Umbilical cord (tissue), 2 donors: ENCODE measurements around the gene DLGAP4. TPM values are rescaled to one million over a fixed set of nuclear protein-coding genes. Genes with fewer than 3 reads are reported as not detected.
"Not testable (repeated sequence)": the region's sequence is repeated elsewhere in the genome, so short reads cannot be mapped to it uniquely, and the experiment has no call there.

Experiments
- DNase-seq: peaks from one replicate; pipeline ENCODE4 v3.0.0-alpha.2; 2015; ENCODE audit warnings: low spot score
- total RNA-seq: library from RNA; depleted of rRNA; stranded (reverse); fragments of >200 nt; gene quantifications from one replicate; pipeline ENCODE4 v1.2.3, GENCODE V29; 2014; ENCODE audit warnings: low replicate concordance; ENCODE audit not compliant: insufficient read depth

The DLGAP4 gene
- total RNA-seq, 1 donor from 2014 or later = 12.5 TPM

DNA sequence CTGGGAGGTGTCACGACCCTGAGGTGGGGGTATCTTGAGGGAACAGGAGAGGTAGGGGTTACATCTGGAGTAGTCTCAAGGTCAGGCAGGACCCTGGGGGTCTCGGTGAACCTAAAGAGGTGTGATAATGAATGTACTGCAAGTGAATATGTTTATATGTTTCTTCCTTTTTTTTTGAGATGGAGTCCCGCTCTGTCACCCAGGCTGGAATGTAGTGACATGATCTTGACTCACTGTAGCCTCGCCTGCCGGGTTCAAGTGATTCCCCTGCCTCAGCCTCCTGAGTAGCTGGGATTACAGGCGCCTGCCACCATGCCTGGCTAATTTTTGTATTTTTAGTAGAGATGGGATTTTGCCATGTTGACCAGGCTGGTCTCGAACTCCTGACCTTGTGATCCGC, 168.9 kb downstream of the DLGAP4 start:
- not testable (repeated sequence) for DNase-seq

DNA sequence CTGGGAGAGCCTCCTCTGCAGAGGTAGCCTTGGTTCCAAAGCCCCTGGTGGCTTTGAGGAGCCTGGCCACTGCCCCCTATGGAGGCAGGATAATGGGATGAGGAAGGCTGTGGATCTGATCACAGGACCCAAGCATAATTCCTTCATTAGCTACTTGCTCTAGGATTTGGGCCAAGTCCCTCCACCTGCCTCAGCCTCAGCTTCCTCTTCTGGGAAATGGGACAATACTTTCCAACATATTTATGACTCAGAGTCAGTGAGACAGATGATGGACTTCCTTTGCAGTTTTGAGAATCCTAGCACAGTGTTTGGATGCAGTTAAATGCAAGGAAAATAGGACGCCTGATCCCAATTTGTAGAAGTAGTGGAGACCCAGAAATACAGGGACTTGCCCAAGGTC, 171.3 kb downstream of the DLGAP4 start:
- no peak for DNase-seq

GRCh38 chr20:36478137-36478905, 172.2 kb downstream of the DLGAP4 start:
- no peak for DNase-seq

- no peak for DNase-seq
Measured at GRCh38 chr20:36479938-36480337, 173.8 kb downstream of the DLGAP4 start.

- DNase-seq = no peak
Measured at GRCh38 chr20:36480456-36481048, 174.4 kb downstream of the DLGAP4 start.

DNA sequence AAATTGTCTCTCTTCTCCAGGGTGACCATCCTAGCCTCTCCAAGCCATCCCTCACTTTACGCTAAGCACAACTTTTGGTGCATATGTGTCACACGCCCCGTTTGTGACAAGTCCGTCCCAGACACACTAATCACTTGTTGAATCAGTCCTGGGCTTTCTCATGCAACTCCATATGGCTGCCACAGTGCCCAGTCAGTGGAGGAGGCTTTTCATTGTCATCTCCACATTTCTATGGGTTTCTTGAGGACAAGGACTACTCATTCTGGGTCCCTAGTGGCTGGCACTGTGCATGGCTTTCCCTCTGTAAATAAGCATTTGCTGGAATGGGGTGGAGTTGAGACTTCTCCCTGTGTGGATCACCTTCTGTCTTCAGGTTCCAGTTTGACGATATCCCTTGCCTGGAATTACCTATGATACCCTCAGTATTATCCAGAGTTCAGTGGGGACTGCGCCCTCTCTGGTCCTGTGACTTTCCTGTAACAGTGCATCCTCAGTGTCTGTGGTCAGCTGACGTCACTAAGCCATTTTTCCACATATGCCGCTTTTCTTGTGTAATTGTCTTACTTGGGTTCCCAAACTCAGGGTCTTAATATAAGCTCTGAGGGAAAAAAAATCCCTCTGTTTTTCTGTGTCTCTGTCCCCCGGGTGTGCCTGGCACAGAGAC, 175.4 kb downstream of the DLGAP4 start:
- no peak for DNase-seq

GRCh38 chr20:36482044-36482473, 175.9 kb downstream of the DLGAP4 start:
- no peak for DNase-seq

DNA sequence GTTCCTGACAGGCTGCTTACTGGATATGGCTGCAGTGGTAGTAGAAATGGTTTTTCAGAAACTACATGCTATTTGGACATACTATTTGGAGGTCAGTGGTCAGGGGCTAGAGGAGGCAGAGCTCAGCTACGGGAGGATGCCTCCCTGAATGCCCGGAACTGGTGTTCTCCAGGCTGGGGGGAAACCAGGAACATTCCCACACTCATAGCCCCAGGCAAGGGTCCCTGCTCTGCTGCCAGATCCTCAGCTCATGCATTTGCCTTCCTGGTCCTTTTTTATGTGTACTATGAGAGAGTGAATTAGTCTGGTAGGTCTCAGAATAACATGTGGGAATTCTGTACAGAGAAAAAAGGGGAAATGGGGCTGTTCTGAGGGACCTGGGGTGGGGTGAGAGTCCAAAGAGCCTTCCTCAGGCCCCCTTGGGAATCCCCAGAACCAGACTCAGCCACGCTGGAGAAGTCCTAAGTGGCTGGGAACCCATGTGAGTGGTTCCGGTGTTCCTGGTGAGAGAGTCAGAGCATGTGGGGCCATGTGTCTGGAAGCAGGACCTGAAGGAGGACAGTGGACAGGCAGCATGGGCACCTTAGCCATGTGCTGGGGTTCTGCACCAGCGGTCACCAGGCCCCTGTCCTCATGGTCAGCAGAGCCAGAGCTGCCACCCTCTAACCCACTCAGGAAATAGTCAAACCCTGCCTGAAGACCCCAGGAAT, 177.2 kb downstream of the DLGAP4 start:
- DNase-seq = no peak

DNA sequence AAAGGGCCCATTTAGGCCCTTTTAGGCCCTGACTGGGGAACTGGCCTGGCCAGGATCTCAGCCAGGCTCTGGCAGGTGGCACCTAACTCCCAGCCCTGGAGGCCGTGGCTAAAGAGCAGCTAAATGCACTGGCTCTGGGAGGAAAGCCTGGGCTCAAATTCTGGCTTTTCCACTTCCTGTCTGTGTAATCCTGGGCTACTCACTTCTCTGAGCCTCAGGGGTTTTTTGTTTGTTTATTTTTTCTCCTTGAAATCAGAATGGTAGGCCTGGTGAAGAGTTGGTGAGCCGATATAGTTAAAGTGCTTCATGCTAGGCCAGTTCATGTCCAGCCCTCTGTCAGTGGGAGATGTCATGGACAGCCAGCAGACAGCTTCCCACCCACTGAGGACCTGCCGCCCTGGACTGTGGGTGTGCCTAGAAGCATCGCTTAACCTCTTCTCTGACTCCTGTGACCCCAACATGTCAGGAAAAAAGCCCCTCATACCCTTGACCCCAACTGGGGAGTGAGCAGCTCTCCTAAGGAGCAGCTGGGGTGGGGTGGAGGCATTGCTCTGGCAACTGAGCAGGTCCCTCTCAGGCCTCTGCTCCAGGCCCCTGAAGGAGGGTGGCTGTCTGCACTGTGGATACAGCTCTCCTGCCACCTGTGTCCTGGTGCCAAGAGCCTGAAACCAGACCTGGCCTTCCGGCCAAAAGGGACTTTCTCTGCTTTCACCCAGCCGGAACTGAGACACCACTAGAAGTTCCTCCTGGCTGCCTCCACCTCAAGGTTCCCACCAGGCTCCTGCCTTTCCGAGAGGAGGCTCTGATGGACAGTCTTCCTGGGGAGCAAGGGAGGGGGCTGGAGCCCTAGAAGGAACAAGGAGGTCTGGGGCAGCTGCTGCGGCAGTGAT, 178.0 kb downstream of the DLGAP4 start:
- DNase-seq = no peak

DNA sequence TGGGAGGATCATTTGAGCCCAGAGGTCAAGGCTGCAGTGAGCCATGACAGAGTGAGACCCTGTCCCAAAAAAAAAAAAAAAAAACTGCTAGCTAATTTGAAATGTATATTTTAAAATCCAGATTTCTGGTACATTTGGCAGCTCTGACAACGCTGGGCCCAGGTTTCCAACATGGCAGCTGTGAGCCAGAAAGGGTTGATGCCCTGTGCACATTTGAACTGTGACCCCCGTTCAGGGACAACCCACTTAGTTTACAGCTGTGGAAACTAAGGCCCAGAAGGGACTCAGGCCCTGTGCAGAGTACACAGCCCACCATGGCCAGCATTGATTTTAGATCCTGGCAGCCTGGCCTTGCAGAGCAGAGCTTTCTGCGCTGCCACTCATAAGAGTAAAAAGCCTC, 179.1 kb downstream of the DLGAP4 start:
- no peak for DNase-seq

DNA sequence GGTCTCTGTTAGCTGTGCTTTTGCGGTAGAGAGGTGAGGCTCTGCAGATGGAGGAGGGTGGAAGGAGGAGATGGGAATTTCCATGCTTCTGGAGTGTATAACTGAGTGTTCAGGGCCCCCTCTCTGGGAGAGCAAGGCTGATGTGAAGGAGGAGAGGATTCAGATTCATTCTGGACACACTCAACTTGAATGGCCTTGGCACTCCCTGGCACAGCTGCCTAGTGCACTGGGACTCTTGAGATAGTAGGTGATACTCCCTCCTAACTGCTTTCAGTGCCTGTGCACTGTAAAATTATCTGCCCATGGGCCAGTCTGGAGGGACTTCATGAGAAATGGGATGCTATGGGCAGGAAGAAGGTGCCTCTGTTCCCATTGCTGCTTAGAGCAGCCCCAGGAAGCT, 180.9 kb downstream of the DLGAP4 start:
- DNase-seq = no peak

DNA sequence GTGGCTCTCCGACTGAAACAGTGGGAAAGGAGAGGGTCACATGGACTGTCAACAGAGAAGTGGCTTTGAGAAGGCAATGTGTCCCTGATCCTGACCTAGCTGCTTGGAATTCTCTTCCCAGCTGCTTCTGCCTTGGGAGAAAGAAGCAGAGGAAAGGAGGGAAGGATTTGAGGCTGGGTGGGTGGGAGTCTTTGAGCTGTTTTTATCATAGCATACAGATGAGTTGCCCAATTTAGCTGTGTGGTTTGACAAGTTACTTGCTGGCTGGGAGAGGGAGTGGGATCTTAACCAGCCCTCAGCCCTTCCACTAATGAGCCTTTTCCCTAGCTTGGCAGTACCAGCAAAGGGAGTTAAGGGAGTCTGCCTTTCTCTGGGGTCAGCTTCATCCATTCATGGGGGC, 184.1 kb downstream of the DLGAP4 start:
- DNase-seq = no peak

- DNase-seq = peak; percentile 23
Measured at GRCh38 chr20:36491901-36492617, 185.9 kb downstream of the DLGAP4 start.

- DNase-seq = no peak
Measured at GRCh38 chr20:36493051-36493800, 187.1 kb downstream of the DLGAP4 start.

DNA sequence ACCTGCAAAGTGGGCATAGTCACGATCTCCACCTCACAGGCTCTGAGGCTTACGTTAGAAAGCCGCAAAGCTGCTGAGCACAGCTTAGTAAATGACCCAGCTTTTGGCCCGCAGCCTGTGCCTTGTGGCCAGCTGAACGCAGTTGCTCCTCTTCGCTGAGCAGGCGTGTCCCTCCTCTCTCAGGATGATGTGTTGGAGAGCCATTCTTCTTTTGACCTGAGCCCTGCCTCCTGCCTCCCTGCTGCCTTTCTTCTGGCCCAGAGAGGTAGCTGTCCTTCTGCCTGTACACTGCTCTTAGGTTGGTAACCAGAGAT, 187.6 kb downstream of the DLGAP4 start:
- no peak for DNase-seq

- no peak for DNase-seq
Measured at GRCh38 chr20:36496707-36497669, 190.8 kb downstream of the DLGAP4 start.

DNA sequence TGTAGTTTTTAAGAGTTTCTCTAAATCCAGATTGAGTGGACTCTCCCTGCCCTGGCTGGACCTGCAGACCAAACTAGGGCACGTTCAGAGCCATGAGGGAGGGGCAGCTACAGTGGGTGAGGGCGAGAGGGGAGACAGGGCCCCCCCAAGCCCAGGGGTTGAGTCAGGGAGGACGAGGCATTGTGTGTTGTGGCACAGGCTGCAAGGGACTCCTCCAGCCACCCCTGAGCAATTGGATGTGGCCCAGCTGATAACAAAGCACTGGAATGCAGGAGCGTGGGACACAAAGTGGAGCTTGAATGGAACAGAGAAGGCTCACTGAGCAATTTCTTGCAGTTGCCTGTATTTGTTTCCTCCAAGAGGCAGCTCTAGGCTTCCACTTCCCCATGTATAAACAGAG, 191.7 kb downstream of the DLGAP4 start:
- no peak for DNase-seq

- no peak for DNase-seq
Measured at GRCh38 chr20:36498386-36499179, 192.4 kb downstream of the DLGAP4 start.
